ENCODE data around the gene FAM171A1.

The FAM171A1 gene

DNA sequence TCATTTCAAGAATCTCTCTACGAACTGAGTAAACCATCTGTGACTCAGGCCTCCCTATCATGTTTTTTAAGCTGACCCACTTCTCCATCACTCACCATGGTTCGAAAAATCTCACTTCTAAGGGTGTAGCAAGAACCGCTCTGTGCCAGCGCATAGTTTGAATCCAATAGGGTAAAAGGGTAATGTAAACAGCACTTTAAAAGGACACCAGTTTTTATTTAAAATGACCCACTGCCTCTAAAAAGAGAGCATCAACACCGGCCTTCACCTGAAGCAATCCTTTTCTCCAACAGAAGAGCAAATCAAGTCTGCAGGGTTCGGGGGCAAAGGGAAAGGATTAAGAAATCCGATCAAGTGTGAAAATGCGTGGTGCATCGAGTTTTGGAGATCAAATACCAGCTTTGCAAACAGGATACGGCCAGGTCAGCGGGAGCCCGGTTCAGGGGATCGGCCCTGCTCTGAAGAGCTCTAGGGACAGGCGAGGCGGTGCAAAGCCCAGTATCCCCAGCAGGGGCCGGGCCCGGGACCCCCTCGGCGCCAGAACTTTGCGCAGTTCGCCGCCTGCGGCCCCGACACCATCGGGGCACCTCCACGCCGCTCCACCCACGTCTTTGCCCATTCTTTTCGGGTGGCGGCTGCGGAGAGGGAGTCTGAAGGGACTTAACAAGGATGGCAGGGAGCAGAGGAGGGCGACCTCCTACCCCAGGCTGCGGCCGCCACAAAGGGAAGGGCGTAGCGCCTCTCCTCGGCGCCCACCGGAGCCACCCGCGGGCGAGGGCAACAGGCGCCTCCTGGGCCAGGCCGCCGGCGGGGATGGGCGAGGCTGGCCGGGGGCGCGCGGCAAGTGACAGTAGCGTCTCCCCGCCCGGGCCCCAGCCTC, 203.4 kb downstream of the FAM171A1 start:
- peak; percentile 38 for DNase-seq

DNA sequence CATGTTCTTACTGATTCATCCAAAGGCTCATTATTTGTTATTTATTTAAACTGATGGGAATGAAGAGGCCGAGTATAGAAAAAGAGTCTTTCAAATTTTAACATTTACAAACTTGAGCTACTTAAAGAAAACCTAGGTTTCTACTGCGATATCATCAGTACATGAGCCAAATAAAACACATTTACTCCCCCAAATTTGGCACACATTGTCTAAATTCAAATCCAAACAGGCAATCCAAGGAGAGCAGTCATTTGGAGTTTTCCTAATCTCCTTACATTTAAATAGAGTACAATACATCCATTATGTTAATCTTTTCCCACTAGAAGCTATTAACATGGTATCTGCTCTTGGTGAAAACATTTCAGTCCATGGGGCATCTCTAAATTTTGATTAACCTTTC, 204.8 kb downstream of the FAM171A1 start:
- no peak for DNase-seq

DNA sequence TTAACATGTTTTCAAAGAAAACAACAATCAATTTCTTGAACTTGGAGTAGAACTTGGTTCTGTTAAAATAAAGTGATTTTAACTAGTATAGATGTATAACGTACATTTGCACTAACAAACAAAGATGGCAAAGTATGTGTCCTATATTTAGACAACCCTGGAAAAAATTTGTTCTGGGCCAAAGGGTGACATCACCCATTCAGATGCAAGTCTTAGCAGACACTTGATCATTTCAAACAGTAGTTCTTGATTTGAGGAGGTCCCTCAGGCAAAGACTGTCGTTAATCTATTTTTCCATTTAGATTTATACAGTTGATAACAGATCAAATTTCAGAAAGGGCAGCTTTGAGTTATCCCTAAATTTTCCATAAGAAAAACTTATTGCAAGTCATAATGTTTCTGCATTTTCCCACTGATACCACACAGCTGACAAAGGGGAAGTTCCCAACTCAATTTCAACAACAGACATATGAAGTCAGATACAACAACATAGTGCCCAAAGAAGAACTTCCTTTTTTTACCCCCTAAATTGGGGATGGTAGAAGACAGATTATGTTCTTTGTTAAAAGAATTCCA, 207.7 kb downstream of the FAM171A1 start:
- no peak for DNase-seq

Measured in fibroblast of skin of abdomen (primary cell).